Spleen (tissue), 11 donors: Measurements from ENCODE around the gene SRSF12. TPM values are rescaled to one million over a fixed set of nuclear protein-coding genes. Genes with fewer than 3 reads are reported as not detected.
"Not testable (repeated sequence)": the region's sequence is repeated elsewhere in the genome, so short reads cannot be mapped to it uniquely, and the experiment has no call there.

Experiments
- DNase-seq: peaks from one replicate; pipeline ENCODE4 v3.0.0-alpha.2; 2020
- H3K27ac ChIP-seq, 8 donors: fragments of 200-600 bp; sonication (generic) in 7 of 8; 1 replicate in 4 of 8; 2 replicates in 4 of 8; pipeline versions ENCODE4 v1.5.0 to v1.8.0; 2016 to 2021; ENCODE audit warnings: inconsistent platforms in 4 of 8, mild to moderate bottlenecking in 4 of 8, moderate library complexity in 1 of 8
- H3K27me3 ChIP-seq, 7 donors: fragments of 200-600 bp; sonication (generic) in 6 of 7; replicated peaks in 1 of 7; 1 replicate in 4 of 7; 2 replicates in 3 of 7; pipeline versions ENCODE4 v1.5.0 to v1.8.0; 2016 to 2021; ENCODE audit warnings: inconsistent platforms in 3 of 7, mild to moderate bottlenecking in 1 of 7
- H3K36me3 ChIP-seq, 6 donors: fragments of 200-600 bp; sonication (generic) in 5 of 6; 1 replicate in 4 of 6; 2 replicates in 2 of 6; pipeline versions ENCODE4 v1.5.0 to v1.8.0; 2016 to 2021; ENCODE audit warnings: inconsistent platforms in 2 of 6
- H3K4me1 ChIP-seq, 6 donors: fragments of 200-600 bp; sonication (generic) in 5 of 6; 1 replicate in 3 of 6; 2 replicates in 3 of 6; pipeline versions ENCODE4 v1.5.0 to v1.8.0; 2016 to 2021; ENCODE audit warnings: inconsistent platforms in 3 of 6
- H3K4me3 ChIP-seq, 8 donors: fragments of 200-600 bp; sonication (generic) in 7 of 8; 1 replicate in 4 of 8; 2 replicates in 4 of 8; pipeline versions ENCODE4 v1.5.0 to v1.8.0; 2016 to 2021; ENCODE audit warnings: inconsistent platforms in 4 of 8, mild to moderate bottlenecking in 4 of 8, moderate library complexity in 2 of 8
- H3K9me3 ChIP-seq, 8 donors: fragments of 200-600 bp; sonication (generic) in 7 of 8; 1 replicate in 4 of 8; 2 replicates in 4 of 8; pipeline versions ENCODE4 v1.5.0 to v1.8.0; 2016 to 2021; ENCODE audit warnings: inconsistent platforms in 4 of 8
- POLR2A ChIP-seq, 3 donors: fragments of 450-650 bp; IDR thresholded peaks; one replicate each; pipeline ENCODE4 v1.5.1; 2017; ENCODE audit warnings: antibody characterized with exemption in 3 of 3, mild to moderate bottlenecking in 1 of 3
- POLR2AphosphoS5 ChIP-seq, 3 donors: sonication (generic); formaldehyde crosslinking; IDR thresholded peaks; one replicate each; pipeline ENCODE4 v1.5.1; 2017; ENCODE audit warnings: antibody characterized with exemption in 3 of 3
- WGBS, 5 donors: extraction: QIAGEN DNeasy Blood & Tissue Kit in 3 of 5; methylation state at CpG; one replicate each; pipeline versions ENCODE4 v1.1.5 to v1.1.7; 2013 to 2018; 5-methylcytosine and 5-hydroxymethylcytosine counted together
- intact Hi-C: fragments of 100-400 bp; cut with DNase I; formaldehyde crosslinking; loops from one replicate; pipeline ENCODE4 v1.15.0; 2023; ENCODE audit warnings: low total_unique reads
- polyA plus RNA-seq, 3 donors: library from polyadenylated mRNA; stranded (reverse); fragments of 200-250 nt; gene quantifications; one replicate each; pipeline ENCODE4 v1.2.1, GENCODE V29; 2013
- total RNA-seq, 7 donors: library from RNA; depleted of rRNA in 3 of 7; stranded (reverse); fragments of >200 nt in 3 of 7; fragmentation: NEBNext Ultra II Directional in 4 of 7; extraction: Animal tissue kit (Norgen Biotek cat#: 25700) in 4 of 7; gene quantifications; one replicate each; pipeline versions ENCODE4 v1.1.0 to v1.2.1, GENCODE V29; 2016 to 2021
- TF ChIP-seq, protein P1 (sequence below), 11 experiments: fragments of 200-600 bp in 7 of 11; fragments of 450-650 bp in 4 of 11; sonication (generic) in 4 of 11; IDR thresholded peaks in 8 of 11; conservative IDR thresholded peaks in 3 of 11; 1 replicate in 7 of 11; 2 replicates in 4 of 11; pipeline versions ENCODE4 v1.4.0 to v1.8.0; 2016 to 2021; ENCODE audit warnings: antibody characterized with exemption in 11 of 11, inconsistent platforms in 4 of 11, mild to moderate bottlenecking in 1 of 11
- donor health status: healthy with polysubstance abuse.
- donor health status: DM: no; HTN: no; CAD: no; lungs with moderate emphysema.
- donor health status: DM: no; HTN: no; CAD: no.
- donor health status: Bipolar disorder and iron deficiency.
- donor health status: healthy.
- donor health status: DM: no; HTN: no; CAD: no.
- donor health status: DM: yes; HTN: yes; CAD: no.

Gene SRSF12
- total and polyA plus RNA-seq, 10 donors: 0.09 to 0.40 (median 0.12) TPM; not detected in 4

GRCh38 chr6:89067796-89068195 lies 50.1 kb downstream of the SRSF12 start:
- DNase-seq: no peak
- H3K9me3 ChIP-seq: no peaks in the 10 kb centered on the region
- H3K27ac ChIP-seq: no peak overlapping the region
- H3K4me1 ChIP-seq: peaks cover 0 to 14% (median 6%) of the 10 kb centered on the region in 6 donors
- H3K27me3 ChIP-seq: no peaks in the 10 kb centered on the region
- no peak for TF ChIP-seq POLR2A (IDR thresholded peaks at IDR 0.05)
- TF ChIP-seq, protein P1, sequence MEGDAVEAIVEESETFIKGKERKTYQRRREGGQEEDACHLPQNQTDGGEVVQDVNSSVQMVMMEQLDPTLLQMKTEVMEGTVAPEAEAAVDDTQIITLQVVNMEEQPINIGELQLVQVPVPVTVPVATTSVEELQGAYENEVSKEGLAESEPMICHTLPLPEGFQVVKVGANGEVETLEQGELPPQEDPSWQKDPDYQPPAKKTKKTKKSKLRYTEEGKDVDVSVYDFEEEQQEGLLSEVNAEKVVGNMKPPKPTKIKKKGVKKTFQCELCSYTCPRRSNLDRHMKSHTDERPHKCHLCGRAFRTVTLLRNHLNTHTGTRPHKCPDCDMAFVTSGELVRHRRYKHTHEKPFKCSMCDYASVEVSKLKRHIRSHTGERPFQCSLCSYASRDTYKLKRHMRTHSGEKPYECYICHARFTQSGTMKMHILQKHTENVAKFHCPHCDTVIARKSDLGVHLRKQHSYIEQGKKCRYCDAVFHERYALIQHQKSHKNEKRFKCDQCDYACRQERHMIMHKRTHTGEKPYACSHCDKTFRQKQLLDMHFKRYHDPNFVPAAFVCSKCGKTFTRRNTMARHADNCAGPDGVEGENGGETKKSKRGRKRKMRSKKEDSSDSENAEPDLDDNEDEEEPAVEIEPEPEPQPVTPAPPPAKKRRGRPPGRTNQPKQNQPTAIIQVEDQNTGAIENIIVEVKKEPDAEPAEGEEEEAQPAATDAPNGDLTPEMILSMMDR (IDR thresholded peaks at IDR 0.05 in 8 of 11, conservative IDR thresholded peaks at IDR 0.05 in 3 of 11): no peak
- no peak for TF ChIP-seq POLR2AphosphoS5 (IDR thresholded peaks at IDR 0.05)
- H3K4me3 ChIP-seq: no peak overlapping the region
- H3K36me3 ChIP-seq: no peaks in the 10 kb centered on the region
- intact Hi-C loops: no loop called here

DNA sequence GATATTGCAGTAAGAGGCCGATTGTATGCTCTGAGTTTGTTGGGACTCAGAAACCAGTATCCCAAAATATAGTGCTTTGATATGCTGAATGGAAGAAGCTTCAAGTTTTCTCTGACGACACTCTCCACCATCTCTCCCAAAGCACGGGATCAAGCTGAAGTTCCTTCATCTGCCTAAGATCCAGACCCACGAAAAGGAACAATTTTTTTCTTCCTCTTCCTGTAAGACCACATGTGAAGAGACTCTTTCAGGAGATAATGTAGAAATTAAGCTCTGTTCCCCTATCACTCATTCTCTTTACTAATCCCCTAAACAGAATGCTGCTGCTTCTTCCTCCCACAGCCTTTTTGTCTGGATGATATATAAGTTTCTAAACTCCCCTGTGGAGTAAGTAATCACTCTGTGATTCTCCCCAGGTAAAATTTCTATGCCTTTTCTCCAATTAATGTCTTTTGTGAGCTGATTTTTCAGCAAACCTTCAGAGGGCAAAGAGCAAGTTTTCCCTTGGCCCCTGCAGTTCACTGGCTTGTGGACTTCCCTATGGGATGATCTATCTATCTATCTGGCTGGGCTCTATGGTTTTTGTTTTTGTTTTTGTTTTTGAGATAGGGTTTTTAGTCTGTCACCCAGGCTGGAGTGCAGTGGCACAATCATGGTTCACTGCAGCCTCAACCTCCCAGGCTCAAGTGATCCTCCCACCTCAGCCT lies 50.8 kb downstream of the SRSF12 start:
- Histone ChIP-seq H3K9me3 (no peaks in the 10 kb centered on the region), H3K36me3 (no peaks in the 10 kb centered on the region), H3K27ac (no peak overlapping the region), H3K4me3 (no peak overlapping the region), H3K27me3 (no peaks in the 10 kb centered on the region), H3K4me1 (peaks cover 0 to 7% (median under 1%) of the 10 kb centered on the region in 6 donors)
- TF ChIP-seq POLR2A (IDR thresholded peaks at IDR 0.05) (no peak), POLR2AphosphoS5 (IDR thresholded peaks at IDR 0.05) (no peak)
- TF ChIP-seq, protein P1 (IDR thresholded peaks at IDR 0.05 in 8 of 11, conservative IDR thresholded peaks at IDR 0.05 in 3 of 11): no peak
- intact Hi-C loops: no loop called here
- WGBS, 5 donors: 34 to 64% (median 48%) methylated on average over 4 of the region's 4 CpGs
- no peak for DNase-seq

- H3K27ac ChIP-seq, DNase-seq, intact Hi-C loops, H3K36me3 ChIP-seq, H3K4me3 ChIP-seq, H3K27me3 ChIP-seq, H3K4me1 ChIP-seq, H3K9me3 ChIP-seq: not testable (repeated sequence)
- WGBS, 5 donors: 91 to 97% (median 95%) methylated on average over 7 to 9 of the region's 9 CpGs
Observed at GRCh38 chr6:89066121-89066520, 51.8 kb downstream of the SRSF12 start.

GRCh38 chr6:89064931-89065330 lies 52.9 kb downstream of the SRSF12 start:
- intact Hi-C loops, H3K36me3 ChIP-seq, H3K27me3 ChIP-seq, H3K4me1 ChIP-seq, H3K9me3 ChIP-seq, H3K4me3 ChIP-seq, H3K27ac ChIP-seq: not testable (repeated sequence)
- whole genome bisulfite sequencing, 5 donors: 90 to 98% (median 98%) methylated on average over 6 to 22 of the region's 22 CpGs
- DNase-seq: peak; percentile 75

DNA sequence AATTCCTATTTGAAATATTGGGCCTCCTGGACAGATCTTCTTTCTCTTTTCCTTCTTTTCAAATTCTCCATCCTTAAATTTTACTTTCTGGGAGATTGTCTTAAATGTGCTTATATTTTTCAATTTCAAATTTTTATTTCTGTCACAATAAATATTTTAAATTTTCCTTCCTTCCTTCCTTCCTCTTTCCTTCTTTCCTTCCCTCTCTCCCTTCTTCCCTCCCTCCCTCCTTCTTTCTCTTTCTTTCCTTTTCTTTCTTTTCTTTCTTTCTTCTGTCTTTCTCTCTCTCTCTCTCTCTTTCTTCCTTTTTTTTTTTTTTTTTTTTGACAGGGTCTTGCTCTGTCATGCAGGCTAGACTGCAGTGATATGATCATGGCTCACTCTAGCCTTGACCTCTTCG lies 54.0 kb downstream of the SRSF12 start:
- Histone ChIP-seq H3K9me3 (no peaks in the 10 kb centered on the region), H3K4me1 (peaks cover 0 to 7% (median 0%) of the 10 kb centered on the region in 6 donors), H3K27ac (no peak overlapping the region), H3K36me3 (no peaks in the 10 kb centered on the region), H3K27me3 (no peaks in the 10 kb centered on the region), H3K4me3 (no peak overlapping the region)
- 90 to 100% (median 91%) methylated on average over 1 of the region's 1 CpG for WGBS, 5 donors
- TF ChIP-seq POLR2AphosphoS5 (IDR thresholded peaks at IDR 0.05) (no peak), POLR2A (IDR thresholded peaks at IDR 0.05) (no peak)
- TF ChIP-seq, protein P1 (IDR thresholded peaks at IDR 0.05 in 8 of 11, conservative IDR thresholded peaks at IDR 0.05 in 3 of 11): no peak
- no peak for DNase-seq
- intact Hi-C loops: no loop called here
